Spinal cord (tissue), 10 donors: Measurements from ENCODE around the gene NUP50. TPM values are rescaled to one million over a fixed set of nuclear protein-coding genes. Genes with fewer than 3 reads are reported as not detected.
A peak's percentile ranks its signal among the peaks of the same experiment; 100 is the strongest.

Experiments used
- DNase-seq, 6 donors: peaks; one replicate each; pipeline versions ENCODE4 v3.0.0 to v3.0.0-alpha.2; 2013 to 2015; ENCODE audit warnings: low spot score in 6 of 6, low read depth in 4 of 6
- H3K27ac ChIP-seq: one replicate; pipeline ENCODE4 v1.5.1; 2013; ENCODE audit warnings: low read depth, low read length, control low read depth
- H3K27me3 ChIP-seq: one replicate; pipeline ENCODE4 v1.6.1; 2013; ENCODE audit warnings: low read length; ENCODE audit not compliant: control insufficient read depth, insufficient read depth
- H3K36me3 ChIP-seq: one replicate; pipeline ENCODE4 v1.6.1; 2013; ENCODE audit warnings: low read length; ENCODE audit not compliant: control insufficient read depth, insufficient read depth
- H3K4me1 ChIP-seq: one replicate; pipeline ENCODE4 v1.6.1; 2013; ENCODE audit warnings: low read length; ENCODE audit not compliant: control insufficient read depth, insufficient read depth
- H3K4me3 ChIP-seq: one replicate; pipeline ENCODE4 v1.5.1; 2013; ENCODE audit warnings: low read depth, low read length, control low read depth
- H3K9me3 ChIP-seq: one replicate; pipeline ENCODE4 v1.6.1; 2013; ENCODE audit warnings: low read length; ENCODE audit not compliant: control insufficient read depth, insufficient read depth
- WGBS: methylation state at CpG from one replicate; pipeline ENCODE4 v1.1.5; 2013; ENCODE audit warnings: missing lambda C conversion rate; ENCODE audit not compliant: insufficient coverage; 5-methylcytosine and 5-hydroxymethylcytosine counted together
- polyA plus RNA-seq, 2 donors: library from polyadenylated mRNA; unstranded; fragments of 120-200 nt; gene quantifications; one replicate each; pipeline ENCODE4 v1.2.1, GENCODE V29; 2013; ENCODE audit not compliant: insufficient read length in 2 of 2
- total RNA-seq, 2 donors: library from RNA; depleted of rRNA in 1 of 2; stranded (reverse); fragments of 120-200 nt in 1 of 2; fragments of >200 nt in 1 of 2; gene quantifications; one replicate each; pipeline versions ENCODE4 v1.2.3 to v1.2.4, GENCODE V29; 2013 to 2014
- donor health status: healthy.

NUP50 gene
- total and polyA plus RNA-seq, 4 donors: 37.2 to 41.0 (median 39.1) TPM

DNA sequence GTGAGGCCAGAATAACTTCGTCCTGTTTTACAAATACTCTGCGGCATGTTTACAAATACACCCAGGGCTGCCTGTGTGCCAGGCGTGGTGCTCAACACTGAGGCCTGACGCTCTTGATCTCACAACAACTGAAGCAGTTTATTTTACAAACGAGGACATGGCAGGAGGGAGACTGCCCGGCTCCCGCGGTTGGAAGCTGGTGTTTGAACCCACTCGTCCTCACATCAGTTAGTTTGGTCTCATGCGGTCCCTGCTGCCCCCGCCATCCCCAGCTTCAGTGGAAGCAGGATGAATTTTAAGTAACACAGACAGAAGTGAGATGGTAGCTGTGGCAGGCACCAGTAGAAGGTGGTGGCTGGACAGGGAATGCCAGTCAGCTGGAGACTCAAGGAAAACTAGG lies 60.6 kb downstream of the NUP50 start:
- H3K27ac ChIP-seq: peak overlapping the region; percentile 64
- WGBS: 46% methylated on average over 11 of the region's 11 CpGs
- peaks cover 18% of the 10 kb centered on the region for H3K36me3 ChIP-seq
- no peak overlapping the region for H3K4me3 ChIP-seq
- no peak for DNase-seq
- no peaks in the 10 kb centered on the region for H3K9me3 ChIP-seq
- no peaks in the 10 kb centered on the region for H3K27me3 ChIP-seq
- H3K4me1 ChIP-seq: peaks cover 53% of the 10 kb centered on the region

DNA sequence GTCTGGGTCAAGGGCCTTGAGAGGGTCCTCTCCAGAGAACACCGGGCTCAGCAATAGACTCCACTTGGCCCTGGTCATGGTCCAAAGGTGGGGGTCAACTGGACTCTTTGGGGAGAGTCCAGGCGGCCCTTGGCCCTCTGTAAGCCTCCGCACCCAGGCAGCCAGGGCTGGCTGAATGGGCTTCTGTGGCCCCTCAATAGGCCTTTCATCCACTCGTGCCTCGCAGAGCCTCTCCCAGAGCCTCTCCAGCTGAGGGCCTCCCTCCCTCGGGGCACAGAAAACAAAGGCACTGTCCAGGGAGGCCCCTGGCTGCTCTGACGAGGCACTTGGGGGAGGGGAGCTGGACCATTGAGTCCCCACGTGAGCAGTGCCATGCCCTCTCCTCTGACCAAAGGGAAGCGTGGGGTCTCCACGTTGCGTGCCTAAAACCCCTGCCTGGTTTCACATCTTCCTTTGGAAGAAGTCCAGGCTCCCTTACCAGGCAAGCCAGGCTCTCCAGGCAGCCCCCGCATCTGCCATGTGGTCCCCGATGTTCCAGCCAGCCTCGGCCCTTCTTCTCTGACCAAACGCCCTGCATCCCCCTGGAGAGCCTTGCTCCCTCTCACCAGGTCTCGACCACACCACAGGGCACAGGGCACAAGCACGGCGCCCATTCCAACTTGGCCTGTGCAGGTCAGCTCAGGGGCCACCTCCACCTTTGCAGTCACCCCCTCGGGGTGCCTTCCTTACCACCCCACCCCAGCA lies 61.4 kb downstream of the NUP50 start:
- Histone ChIP-seq H3K9me3 (no peaks in the 10 kb centered on the region), H3K27me3 (no peaks in the 10 kb centered on the region), H3K4me1 (peaks cover 56% of the 10 kb centered on the region), H3K4me3 (no peak overlapping the region), H3K36me3 (peaks cover 21% of the 10 kb centered on the region), H3K27ac (peak overlapping the region; percentile 64)
- WGBS: 53% methylated on average over 16 of the region's 19 CpGs
- DNase-seq: peak in 1 of 6 donors; percentile 77

DNA sequence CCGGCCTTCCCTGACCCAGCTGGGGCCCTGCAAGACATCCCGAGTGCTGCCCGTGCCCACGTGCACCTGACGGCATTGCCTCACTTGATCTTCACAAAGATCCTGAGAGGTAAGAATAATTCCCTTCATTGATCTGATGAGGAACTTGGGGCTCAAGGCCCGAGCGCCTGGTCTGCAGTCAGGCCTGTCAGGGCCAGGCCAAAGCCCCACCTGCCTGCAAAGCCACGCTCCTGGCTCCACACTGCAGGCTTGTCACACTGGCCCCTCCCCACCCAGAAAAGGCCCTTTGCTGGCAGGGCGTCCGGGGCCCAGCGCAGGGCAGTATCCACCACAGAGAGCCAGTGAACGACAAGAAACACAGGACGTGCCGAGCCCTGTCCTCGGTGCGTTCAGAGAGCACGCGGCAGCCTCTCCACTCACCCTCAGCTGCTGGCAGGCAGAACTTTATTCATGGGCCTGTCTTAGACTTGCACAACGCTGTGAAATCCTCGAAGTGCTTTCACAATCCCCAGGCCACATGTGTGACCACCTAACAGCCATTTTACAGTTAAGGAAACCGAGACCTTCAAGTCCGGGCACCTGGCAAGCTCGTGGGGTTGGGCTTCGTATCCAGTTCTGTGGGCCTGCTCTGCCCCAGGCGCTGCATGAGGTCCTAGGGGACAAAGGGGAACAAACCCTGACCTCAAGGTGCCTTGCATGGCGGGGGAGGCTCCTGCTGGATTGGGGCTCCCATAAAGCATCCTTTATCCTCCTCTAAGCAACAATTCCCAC lies 62.2 kb downstream of the NUP50 start:
- WGBS: 61% methylated on average over 26 of the region's 26 CpGs
- Histone ChIP-seq H3K36me3 (peaks cover 21% of the 10 kb centered on the region), H3K9me3 (no peaks in the 10 kb centered on the region), H3K27ac (peak overlapping the region; percentile 25), H3K4me3 (no peak overlapping the region), H3K27me3 (no peaks in the 10 kb centered on the region), H3K4me1 (peaks cover 56% of the 10 kb centered on the region)
- DNase-seq: no peak

DNA sequence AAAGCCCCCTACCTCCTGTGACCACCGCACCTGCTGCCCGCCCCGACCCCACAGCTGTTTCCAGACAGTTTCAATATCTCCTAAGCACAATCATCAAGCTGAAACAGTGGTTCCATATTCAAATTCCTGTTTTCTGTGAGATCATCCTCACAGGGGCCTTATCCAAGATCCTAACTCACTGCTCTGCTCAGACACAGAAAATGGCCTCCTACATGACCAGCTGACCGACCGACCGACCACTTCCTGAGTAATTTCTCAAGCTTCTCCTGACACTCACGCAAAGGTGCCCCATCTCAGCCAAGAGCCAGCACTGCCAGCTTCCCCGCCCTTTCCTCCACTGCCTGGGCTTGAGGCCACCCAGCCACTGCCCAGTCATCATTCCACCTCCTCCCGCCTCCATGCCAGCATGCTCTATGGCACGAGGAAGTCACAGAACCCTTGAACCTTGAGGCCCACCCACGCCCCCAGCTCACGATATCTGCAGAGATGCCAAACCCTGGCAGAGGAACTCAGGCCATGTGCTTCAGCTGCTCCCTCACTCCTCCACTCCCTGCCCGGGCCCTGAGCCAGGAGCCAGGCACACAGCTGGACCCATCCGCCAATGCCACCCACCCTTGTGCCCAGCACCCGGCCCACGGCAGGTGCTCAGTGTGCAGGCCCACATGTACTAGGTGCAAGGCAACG lies 62.9 kb downstream of the NUP50 start:
- no peak for DNase-seq
- Histone ChIP-seq H3K4me1 (peaks cover 55% of the 10 kb centered on the region), H3K4me3 (no peak overlapping the region), H3K9me3 (no peaks in the 10 kb centered on the region), H3K27me3 (no peaks in the 10 kb centered on the region), H3K36me3 (peaks cover 21% of the 10 kb centered on the region), H3K27ac (peak overlapping the region; percentile 25)
- WGBS: 72% methylated on average over 17 of the region's 17 CpGs

GRCh38 chr22:45227645-45228400 lies 64.1 kb downstream of the NUP50 start:
- no peak for DNase-seq
- Histone ChIP-seq H3K27ac (no peak overlapping the region), H3K9me3 (no peaks in the 10 kb centered on the region), H3K27me3 (no peaks in the 10 kb centered on the region), H3K36me3 (peaks cover 26% of the 10 kb centered on the region), H3K4me3 (no peak overlapping the region), H3K4me1 (peaks cover 52% of the 10 kb centered on the region)
- WGBS: 68% methylated on average over 12 of the region's 16 CpGs

DNA sequence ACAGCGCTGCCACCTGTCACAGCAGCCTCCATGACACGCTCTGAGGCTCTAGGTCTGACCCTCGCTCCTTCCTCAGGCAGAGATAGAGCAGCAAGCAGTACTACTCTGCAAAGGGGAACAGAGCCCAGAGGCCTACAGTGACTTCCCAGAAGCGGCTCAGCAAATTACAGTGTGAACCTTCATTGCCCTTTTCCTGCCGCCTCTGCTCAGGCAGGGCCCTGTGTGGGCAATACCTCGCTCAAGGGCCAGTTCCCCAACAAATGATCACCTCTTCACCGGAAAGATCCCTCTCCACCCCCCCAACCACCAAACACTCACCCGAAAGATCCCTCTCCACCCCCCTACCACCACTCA lies 64.7 kb downstream of the NUP50 start:
- no peaks in the 10 kb centered on the region for H3K9me3 ChIP-seq
- H3K27me3 ChIP-seq: no peaks in the 10 kb centered on the region
- peaks cover 31% of the 10 kb centered on the region for H3K36me3 ChIP-seq
- H3K4me1 ChIP-seq: peaks cover 54% of the 10 kb centered on the region
- WGBS: 85% methylated on average over 7 of the region's 8 CpGs
- DNase-seq: no peak
- H3K4me3 ChIP-seq: no peak overlapping the region
- H3K27ac ChIP-seq: no peak overlapping the region

DNA sequence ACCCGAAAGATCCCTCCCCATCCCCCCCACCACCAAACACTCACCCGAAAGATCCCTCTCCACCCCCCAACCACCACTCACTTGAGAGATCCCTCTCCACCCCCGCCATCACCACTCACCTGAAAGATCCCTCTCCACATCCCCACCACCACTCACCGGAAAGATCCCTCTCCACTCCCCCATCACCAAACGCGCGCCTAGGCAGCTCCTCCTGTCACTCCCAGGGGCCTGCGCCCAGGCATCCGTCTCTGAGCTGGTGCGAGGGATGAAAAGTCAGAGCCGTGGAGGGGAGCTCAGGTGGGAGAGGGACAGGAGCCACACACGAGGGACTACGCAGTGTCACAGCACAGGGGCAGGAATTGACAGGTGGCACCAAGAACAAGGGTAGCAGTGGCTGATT lies 65.5 kb downstream of the NUP50 start:
- Histone ChIP-seq H3K27ac (no peak overlapping the region), H3K9me3 (no peaks in the 10 kb centered on the region), H3K27me3 (no peaks in the 10 kb centered on the region), H3K36me3 (peaks cover 39% of the 10 kb centered on the region), H3K4me3 (no peak overlapping the region), H3K4me1 (peaks cover 57% of the 10 kb centered on the region)
- DNase-seq: no peak
- 92% methylated on average over 6 of the region's 13 CpGs for WGBS

DNA sequence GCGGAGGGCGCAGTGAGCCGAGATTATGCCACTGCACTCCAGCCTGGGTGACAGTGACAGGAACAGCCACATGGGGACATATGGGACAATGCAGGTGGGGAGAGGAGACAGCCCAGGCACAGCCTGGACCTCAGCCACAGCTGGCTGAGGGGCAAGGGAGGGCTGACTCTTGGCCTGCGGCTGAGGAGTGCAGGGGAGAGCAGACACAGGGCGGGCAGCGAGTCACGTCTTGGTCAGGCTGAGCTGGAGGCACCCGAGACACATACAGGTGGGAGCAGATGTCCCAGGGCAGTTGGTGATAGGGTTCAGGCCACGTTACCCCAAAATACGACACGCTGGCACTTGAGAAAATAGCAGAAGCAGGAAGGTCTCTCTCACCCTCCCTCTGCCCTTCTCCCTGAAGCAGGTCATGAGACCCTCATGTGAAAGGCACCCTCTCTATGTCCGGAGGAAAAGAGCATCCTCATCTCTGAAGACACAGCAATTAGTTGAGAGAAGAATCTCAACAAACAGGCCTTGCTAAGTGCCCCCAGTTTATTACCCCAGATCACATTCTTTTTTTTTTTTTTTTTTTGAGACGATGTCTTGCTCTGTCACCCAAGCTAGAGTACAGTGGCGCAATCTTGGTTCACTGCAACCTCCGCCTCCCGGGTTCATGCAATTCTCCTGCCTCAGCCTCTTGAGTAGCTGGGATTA lies 66.4 kb downstream of the NUP50 start:
- Histone ChIP-seq H3K27me3 (no peaks in the 10 kb centered on the region), H3K9me3 (no peaks in the 10 kb centered on the region)

DNA sequence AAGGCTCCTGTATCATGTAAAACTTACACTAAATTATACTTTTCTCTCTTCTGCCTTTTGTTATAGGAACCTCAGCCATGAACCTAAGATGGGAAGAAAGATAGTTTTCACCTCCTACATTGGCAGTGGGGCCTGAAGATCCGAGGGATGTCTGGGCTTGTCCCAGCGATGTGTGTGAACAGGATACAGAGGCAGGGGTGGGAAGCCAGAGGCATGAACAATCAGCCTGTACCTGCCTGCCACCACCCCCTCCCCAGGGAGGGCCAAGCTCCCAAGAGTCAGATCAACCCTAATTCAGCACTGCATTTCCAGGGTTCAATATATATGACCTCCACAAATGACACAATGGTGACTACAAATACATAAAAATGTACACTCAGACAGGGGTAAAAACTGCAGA lies 67.6 kb downstream of the NUP50 start:
- peaks cover 37% of the 10 kb centered on the region for H3K36me3 ChIP-seq
- no peaks in the 10 kb centered on the region for H3K9me3 ChIP-seq
- H3K27ac ChIP-seq: no peak overlapping the region
- DNase-seq: no peak
- H3K4me3 ChIP-seq: no peak overlapping the region
- WGBS: 100% methylated on average over 1 of the region's 2 CpGs
- H3K27me3 ChIP-seq: no peaks in the 10 kb centered on the region
- peaks cover 50% of the 10 kb centered on the region for H3K4me1 ChIP-seq

More for the DNA sequence above, 66.4 kb downstream of the NUP50 start:
- 84% methylated on average over 13 of the region's 16 CpGs for WGBS
- Histone ChIP-seq H3K4me1 (peaks cover 50% of the 10 kb centered on the region), H3K36me3 (peaks cover 35% of the 10 kb centered on the region), H3K27ac (no peak overlapping the region), H3K4me3 (no peak overlapping the region)
- no peak for DNase-seq
